Measurements from ENCODE around the gene TTLL8.

Gene TTLL8

DNA sequence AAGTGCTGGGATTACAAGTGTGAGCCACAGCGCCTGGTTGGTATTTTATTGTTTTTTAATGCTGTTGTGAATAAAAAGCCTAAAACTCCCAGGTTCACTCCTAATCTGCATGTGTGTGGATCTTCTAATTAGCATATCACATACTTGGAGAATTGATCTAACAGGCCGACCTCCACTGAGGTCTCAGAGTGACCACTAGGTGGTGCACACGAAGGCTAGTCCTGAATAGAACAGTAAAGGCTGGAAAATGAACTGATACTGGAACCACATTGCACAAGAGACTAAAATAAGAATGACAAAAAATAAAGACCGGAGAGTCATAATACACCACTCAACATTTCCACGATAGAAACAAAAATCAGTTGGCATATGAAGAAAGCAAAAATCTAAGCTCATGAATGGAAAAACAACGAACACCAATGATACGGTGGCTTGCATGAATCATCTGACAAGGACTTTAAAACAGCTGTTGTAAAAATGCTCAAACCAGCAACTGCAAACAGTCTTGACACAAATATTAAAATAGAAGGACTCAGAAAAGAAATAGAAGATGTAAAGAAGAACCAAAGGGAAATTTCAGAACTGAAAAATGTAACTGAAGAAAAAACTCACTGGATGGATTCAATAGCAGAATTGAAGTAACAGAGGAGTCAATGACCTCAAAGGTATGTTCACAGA lies 78.4 kb downstream of the TTLL8 start:
- DNase-seq, result peak; percentile 79 to 81 (median 80)

DNA sequence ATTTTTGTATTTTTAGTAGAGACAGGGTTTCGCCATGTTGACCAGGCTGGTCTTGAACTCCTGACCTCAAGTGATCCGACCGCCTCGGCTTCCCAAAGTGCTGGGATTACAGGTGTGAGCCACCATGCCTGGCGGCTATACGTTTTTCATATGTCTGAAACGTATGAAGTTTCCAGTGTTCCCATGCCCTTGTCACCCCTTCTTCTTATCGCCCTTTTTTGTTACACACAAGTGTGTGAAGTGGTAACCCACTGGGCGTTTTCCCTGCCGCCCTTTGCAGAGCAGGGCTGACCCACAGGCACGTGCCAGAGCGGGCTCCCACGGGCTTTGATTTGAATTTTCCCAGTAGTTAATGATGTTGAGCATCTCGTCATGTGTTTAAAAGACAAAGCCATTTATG lies 80.5 kb downstream of the TTLL8 start:
- no peak for DNase-seq

- DNase-seq, result peak; percentile 89 to 95 (median 94)
Observed at GRCh38 chr22:49976439-49977175, 81.5 kb downstream of the TTLL8 start.

DNA sequence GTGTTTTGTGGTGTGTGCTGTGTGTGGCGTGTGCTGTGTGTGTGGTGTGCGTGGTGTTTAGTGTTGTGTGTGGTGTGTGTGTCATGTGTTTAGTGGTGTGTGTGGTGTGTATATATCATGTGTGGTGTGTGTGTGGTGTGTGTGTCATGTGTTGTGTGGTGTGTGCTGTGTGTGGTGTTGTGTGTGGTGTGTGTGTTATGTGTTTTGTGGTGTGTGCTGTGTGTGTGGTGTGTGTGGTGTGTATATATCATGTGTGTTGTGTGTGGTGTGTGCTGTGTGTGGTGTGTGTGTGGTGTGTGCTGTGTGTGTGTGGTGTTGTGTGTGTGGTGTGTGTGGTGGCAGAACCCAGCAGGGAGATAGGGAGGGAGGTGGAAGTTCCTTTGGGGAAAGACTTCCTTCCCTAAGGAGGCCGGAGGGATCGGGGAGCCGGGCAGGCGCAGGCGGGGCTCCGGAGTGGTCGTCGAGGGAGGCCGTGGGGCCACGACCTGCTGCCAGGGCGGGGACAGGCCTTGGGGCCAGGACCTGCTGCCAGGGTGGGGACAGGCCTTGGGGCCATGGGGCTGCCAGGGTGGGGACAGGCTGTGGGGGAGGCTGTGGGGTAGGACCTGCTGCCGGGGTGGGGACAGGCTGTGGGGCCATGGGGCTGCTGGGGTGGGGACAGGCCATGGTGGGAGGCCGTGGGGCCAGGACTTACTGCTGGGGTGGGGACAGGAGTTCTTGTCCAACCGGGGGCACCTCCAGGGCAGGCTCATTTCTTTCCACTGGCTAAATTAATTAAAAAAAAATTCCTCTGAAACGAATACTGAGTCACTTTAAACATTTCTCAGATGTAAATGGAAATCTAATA lies 82.3 kb downstream of the TTLL8 start:
- peak; percentile 58 to 79 (median 65) for DNase-seq

- DNase-seq, result no peak
Observed at GRCh38 chr22:49973018-49973961, 84.8 kb downstream of the TTLL8 start.

DNA sequence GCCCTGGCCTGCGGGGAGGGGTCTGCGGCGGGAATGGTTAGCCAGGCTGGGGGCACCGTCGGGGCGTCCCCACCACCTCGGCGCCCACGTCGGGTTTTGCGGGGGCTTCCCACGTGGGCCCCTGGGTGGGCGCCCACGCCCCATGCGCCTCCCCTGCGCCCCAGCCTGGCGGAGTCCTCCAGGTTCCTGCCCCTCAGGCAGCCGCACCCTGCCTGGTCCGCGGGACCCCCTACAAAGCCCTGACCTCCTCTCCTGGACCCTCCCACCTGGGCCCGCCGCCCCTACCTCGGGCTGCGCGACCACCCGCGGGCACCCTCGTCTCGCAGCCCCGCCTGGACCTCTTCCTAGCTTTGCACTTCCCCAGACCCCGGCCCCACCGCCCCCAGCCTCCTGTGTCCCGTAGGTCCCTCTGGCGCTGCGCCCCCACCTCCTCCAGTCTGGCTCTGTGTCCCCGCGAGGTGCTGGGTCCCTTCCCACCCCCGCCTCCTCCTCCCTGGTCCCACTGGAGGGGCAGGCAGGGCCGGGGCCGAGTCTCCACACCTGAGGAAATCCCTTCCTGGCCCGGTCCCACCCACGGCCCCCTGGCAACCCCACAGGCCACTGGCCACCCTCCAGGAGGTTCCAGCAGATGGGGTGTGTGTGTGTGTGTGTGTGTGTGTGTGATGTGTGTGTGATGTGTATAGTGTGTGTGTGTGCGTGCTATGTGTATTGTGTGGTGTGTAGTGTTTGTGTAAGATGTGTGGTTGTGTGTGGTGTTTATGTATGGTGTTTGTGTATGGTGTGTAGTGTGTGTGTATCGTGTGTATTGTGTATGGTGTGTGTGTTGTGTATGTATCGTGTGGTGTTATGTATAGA lies 85.7 kb downstream of the TTLL8 start:
- DNase-seq, result no peak

- peak; percentile 90 to 96 (median 92) for DNase-seq
Observed at GRCh38 chr22:49971232-49972162, 86.6 kb downstream of the TTLL8 start.

- DNase-seq, result peak; percentile 99
Observed at GRCh38 chr22:49970528-49971231, 87.4 kb downstream of the TTLL8 start.

- DNase-seq, result peak in 1 of 3 donors; percentile 42
Observed at GRCh38 chr22:49969751-49970527, 88.2 kb downstream of the TTLL8 start.

DNA sequence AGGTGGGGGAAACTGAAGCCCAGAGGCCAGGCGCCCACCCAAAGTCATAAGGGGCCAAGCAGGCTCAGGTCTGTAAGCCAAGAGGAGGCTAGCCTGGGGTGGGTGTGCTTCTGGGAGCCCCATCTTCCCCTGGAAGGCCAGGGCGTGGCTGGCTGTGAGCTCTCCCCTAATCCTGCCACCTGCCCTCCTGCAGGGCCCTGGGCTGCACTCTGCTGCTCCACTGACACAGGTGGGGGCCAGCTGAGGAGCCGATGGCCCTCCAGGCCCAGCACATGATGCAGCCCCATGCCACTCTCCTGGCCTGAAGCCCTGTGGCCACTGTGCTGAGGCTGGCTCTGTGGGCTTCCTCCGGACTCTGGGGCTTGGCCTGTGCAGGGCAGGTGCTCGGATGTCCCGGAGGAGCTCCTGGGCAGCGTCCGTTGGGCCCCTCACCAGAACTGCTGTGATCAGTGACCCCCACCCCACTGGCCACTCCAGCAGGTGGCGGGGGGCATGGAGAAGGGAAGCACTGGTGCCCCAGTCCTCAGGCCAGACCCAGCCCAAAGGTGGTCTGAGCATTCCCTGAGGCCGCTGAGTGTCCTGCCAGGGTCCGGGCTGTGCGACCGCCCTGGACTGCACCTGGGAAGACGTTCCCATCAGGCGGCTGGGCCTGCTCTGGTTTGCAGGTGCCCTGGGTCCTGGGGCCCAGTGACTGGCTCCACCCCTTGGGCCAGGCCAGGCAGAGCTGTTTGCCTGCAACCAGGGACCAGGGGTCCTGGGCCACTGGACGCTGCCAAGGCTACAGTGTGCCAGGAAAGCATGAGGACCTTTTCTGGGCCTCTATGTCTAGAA lies 89.1 kb downstream of the TTLL8 start:
- peak in 1 of 3 donors; percentile 18 for DNase-seq
